NK-92 (cell line): ENCODE results near the gene CCL25.
"Not testable (repeated sequence)": the region's sequence is repeated elsewhere in the genome, so short reads cannot be mapped to it uniquely, and the experiment has no call there.

ENCODE experiments used
- DNase-seq: peaks from one replicate; lab custom pipeline; 2025; ENCODE audit not compliant: unreplicated experiment; lab: John Stamatoyannopoulos, UW

Gene CCL25

GRCh38 chr19:8084152-8084551, 31.6 kb downstream of the CCL25 start:
- no peak for DNase-seq

DNA sequence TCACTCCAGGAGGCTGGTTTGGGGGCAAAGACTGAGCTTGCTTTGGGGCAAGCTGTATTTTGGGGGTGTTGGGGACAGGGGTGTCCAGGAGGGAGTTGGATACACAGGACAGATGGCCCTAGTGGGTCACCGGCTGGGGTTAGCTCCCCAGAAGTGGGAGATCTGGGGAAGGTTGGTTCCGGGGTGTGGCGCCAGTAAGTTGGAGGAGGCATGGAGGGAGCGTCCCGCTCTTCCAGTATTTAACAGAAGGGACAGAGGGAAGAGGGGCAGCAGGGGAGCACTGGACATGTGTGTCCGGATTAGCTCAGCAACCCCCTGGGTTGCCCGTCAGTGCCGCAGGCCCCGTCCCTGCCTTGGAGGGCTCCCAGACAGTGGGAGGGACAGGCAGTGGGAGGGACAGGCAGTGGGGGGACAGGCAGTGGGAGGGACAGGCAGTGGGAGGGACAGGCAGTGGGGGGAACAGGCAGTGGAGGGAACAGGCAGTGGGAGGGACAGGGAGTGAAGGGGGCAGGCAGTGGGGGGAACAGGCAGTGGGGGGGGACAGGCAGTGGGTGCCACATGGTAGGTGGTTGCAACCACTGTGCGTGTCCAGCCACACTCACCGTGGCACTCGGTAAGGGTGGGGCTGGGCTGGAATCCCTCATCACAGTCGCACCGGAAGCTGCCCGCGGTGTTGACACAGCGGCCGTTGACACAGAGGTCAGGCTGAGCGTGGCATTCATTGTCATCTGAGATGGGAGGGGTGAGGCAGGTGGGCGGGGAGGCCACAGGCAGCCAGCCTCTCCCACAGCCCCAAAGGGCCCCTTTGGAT, 33.2 kb downstream of the CCL25 start:
- no peak for DNase-seq

DNA sequence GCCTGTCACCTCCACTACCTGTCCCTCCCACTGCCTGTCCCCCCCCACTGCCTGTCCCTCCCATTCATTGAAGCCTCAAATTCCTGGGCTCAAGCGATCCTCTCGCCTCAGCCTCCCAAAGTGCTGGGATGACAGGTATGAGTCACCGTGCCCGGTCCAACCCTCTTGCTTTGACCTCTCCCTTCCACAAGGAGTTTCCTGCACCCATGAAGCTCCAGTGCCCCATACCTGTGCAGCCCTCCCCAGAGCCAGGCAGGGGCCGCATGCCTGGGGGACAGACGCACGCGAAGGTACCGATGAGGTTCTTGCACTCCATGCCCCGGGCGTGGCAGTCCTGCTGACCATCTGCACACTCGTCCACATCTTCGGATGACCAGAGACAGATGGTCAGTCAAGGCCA, 34.3 kb downstream of the CCL25 start:
- DNase-seq = no peak

- no peak for DNase-seq
These were observed 35.3 kb downstream of the CCL25 start for GRCh38 chr19:8087876-8088275.

DNA sequence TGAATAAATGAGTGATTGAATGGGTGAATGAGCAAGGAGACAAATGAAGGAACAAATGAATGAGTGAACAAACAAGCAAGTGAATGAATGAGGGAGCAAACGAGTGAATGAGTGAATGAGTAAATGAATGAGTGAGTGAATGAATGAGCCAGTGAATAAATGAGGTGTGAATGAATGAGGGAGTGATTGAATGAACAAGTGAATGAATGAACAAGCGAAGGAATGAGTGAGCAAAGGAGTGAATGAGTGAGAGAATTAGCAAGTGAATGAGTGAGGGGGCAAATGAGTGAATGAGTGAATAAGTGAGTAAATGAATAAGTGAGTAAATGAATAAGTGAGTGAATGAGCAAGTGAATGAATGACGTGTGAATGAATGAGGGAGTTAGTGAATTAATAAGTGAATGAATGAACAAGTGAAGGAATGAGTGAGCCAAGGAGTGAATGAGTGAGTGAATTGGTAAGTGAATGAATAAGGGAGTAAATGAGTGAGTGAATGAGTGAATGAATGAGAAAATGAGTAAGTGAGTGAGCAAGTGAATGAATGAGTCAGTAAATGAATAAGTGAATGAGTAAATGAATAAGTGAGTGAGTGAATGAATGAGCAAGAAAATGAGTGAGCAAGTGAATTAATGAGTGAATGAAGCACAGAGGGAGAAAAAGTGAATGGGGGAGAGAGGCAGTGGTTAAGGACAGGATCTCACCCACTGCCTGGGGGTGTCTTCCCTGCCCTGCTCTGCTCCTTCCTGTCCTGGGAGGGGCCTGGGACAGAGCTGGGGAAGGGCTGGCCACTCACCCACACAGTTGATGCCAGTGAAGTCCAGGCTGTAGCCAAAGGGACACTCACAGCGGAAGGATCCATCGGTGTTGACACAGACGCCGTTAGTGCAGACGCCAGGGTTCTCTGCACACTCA, 36.4 kb downstream of the CCL25 start:
- DNase-seq = no peak

DNA sequence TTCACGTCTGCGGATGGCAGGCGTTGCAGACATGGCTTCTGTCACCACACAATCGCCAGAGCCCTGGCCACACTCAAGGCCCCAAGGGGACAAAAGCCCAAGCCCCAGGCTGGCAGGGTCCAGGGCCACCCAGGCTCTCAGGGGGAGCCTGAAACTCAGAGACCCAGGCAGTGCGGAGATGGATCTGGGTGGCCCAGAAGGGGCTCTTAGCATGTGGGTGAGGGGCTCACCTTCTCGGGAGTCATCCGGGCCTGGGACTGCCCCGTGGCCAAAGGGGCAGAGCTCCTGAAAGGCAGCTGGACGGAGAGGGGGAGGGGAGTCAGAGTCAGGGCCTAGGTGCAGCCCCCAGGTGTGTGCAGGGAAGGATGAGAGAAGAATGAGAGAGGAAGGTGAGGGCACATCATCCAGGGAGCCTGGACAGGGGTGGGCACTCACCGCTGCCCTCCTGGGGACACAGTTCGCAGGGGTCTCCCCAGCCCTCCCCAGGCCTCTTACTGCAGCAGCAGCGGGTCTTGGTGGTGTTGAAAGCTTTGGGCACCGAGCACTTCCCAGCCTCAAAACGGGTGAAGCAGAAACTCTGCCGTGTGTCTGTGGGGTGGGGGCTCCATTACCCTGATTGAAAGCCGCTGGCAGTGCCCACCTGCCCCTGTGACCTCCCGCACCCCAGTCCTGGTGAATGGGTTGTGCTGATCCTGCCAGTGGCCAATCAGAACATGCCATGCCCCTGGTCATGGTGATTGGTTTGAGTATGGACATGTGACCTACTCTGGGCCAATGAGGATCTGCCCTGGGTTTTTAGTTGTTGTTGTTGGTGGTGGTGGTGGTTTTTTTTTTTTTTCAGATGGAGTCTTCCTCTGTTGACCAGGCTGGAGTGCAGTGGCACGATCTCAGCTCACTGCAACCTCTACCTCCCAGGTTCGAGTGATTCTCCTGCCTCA, 37.4 kb downstream of the CCL25 start:
- no peak for DNase-seq

DNA sequence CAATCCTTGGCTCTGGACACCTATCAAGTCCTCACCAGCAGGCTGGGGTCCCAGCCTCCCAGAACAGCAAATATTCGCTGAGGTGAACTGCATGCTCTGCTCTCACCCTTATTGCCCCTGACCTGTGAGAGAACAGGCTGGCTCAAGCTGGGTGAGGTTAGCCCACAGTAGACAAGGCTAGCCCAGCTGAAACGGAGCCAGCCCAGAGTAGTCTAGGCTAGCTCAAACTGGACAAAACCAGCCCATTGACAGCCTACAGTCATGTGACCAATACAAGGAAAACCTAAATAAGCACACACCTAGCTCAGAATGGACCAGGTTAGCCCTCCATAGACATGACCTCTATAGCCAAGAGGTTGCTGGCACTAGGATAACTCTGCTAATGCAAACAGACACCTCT, 38.4 kb downstream of the CCL25 start:
- DNase-seq = no peak

- DNase-seq = no peak
These were observed 41.2 kb downstream of the CCL25 start for GRCh38 chr19:8093740-8094139.

GRCh38 chr19:8094336-8094735, 41.8 kb downstream of the CCL25 start:
- DNase-seq = no peak

GRCh38 chr19:8095354-8095886, 42.9 kb downstream of the CCL25 start:
- DNase-seq = no peak

- no peak for DNase-seq
These were observed 43.5 kb downstream of the CCL25 start for GRCh38 chr19:8096071-8096470.

GRCh38 chr19:8097198-8097597, 44.6 kb downstream of the CCL25 start:
- no peak for DNase-seq

GRCh38 chr19:8097681-8098567, 45.4 kb downstream of the CCL25 start:
- no peak for DNase-seq

- DNase-seq = no peak
These were observed 48.8 kb downstream of the CCL25 start for GRCh38 chr19:8101311-8101710.

GRCh38 chr19:8101910-8102309, 49.4 kb downstream of the CCL25 start:
- not testable (repeated sequence) for DNase-seq

- no peak for DNase-seq
These were observed 52.9 kb downstream of the CCL25 start for GRCh38 chr19:8105471-8105870.

DNA sequence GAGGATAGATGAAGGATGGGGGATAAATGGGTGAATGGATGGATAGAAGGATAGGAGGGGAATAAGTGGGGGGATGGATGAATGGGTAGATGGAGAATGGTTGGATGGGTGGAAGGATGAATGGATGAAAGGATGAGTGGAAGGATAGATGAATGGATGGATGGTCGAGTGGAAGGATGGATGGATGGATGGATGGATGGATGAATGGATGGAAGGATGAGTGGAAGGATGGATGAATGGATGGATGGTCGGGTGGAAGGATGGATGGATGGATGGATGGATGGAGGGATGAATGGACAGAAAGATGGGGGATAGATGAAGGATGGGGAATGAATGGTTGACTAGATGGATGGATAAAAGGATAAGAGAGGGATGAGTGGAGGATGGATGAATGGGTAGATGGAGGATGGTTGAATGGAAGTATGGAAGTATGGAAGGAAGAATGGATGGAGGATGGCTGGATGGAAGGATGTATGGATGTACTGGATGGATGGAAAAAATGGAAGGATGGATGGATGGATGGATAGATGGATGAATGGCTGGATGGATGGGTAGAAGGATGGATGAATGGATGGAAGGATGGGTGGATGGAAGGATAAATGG, 54.8 kb downstream of the CCL25 start:
- no peak for DNase-seq

GRCh38 chr19:8108560-8109445, 56.2 kb downstream of the CCL25 start:
- DNase-seq = no peak
